Measurements from ENCODE around the gene PLA2G2C. TPM values are rescaled to one million over a fixed set of nuclear protein-coding genes. Genes with fewer than 3 reads are reported as not detected.

Gene PLA2G2C
- total and polyA plus RNA-seq, 2 of the 8 experiments (the other 6 are each of a cell fraction or from before 2014, with no cell fraction given): not detected

GRCh38 chr1:20120796-20121195 lies 65.5 kb downstream of the PLA2G2C start:
- H2BK20ac ChIP-seq (ENCODE audit: low read length): no peak overlapping the region
- H3K9ac ChIP-seq (replicated peaks in 1 of 4; ENCODE audit: extremely low read depth in 1 of 4, low read depth in 3 of 4, low read length in 3 of 4): no peak overlapping the region
- CTCF ChIA-PET (ENCODE audit: partially characterized antibody): interaction anchor here (2.8 kb wide), 1 partner anchor 31 kb away, joined by 10 read pairs; no protein-coding TSS in a partner anchor

More at GRCh38 chr1:20120796-20121195, 65.5 kb downstream of the PLA2G2C start:
- no peak overlapping the region for H2BK5ac ChIP-seq (ENCODE audit: low read depth, low read length)
- H4K8ac ChIP-seq (ENCODE audit: extremely low read depth, insufficient read depth, low read length): no peak overlapping the region
- TF ChIP-seq TAF7 (optimal IDR thresholded peaks at IDR 0.05; ENCODE audit: borderline replicate concordance, low read depth, low read length) (no peak), HDAC2 (IDR thresholded peaks at IDR 0.05; ENCODE audit: borderline replicate concordance in 1 of 2, low read depth in 2 of 2, low read length in 2 of 2) (no peak), TBP (IDR thresholded peaks at IDR 0.05; ENCODE audit: low read depth, low read length) (no peak), CTCF (IDR thresholded peaks at IDR 0.05; ENCODE audit: control extremely low read depth in 1 of 3, insufficient read depth in 1 of 3, low read depth in 1 of 3, low read length in 3 of 3) (no peak), SP4 (IDR thresholded peaks at IDR 0.05; ENCODE audit: low read length) (no peak), POLR2A (IDR thresholded peaks at IDR 0.05; ENCODE audit: control extremely low read depth in 1 of 2, low read depth in 2 of 2, low read length in 2 of 2) (no peak), RNF2 (IDR thresholded peaks at IDR 0.05; ENCODE audit: borderline replicate concordance, low read depth, low read length, missing control alignments, poor library complexity, severe bottlenecking) (no peak), RXRA (IDR thresholded peaks at IDR 0.05; ENCODE audit: insufficient read depth, low read depth, low read length) (no peak)
- POLR2A ChIA-PET (ENCODE audit: partially characterized antibody): no interaction called here
- H3K36me3 ChIP-seq (ENCODE audit: control insufficient read depth in 2 of 4, insufficient read depth in 4 of 4, low read length in 3 of 4): no peaks in the 10 kb centered on the region
- H2BK12ac ChIP-seq (ENCODE audit: low read depth, low read length): no peak overlapping the region
- no peak overlapping the region for H3K23ac ChIP-seq (ENCODE audit: insufficient read length)
- DNase-seq (ENCODE audit: low read depth in 1 of 2, low spot score in 2 of 2) (no peak), FAIRE-seq (no peak)
- no peak overlapping the region for H2AFZ ChIP-seq (ENCODE audit: low read length)
- no peaks in the 10 kb centered on the region for H4K20me1 ChIP-seq (replicated peaks in 1 of 2; ENCODE audit: control insufficient read depth in 1 of 2, insufficient read depth in 2 of 2, low read length in 2 of 2)
- no peaks in the 10 kb centered on the region for H3K27me3 ChIP-seq (replicated peaks in 1 of 4; ENCODE audit: control insufficient read depth in 3 of 4, extremely low read depth in 1 of 4, insufficient read depth in 3 of 4, low read length in 3 of 4)
- H2AK5ac ChIP-seq (ENCODE audit: low read depth, low read length): no peak overlapping the region
- no peaks in the 10 kb centered on the region for H3K9me3 ChIP-seq (ENCODE audit: insufficient read depth in 2 of 2, low read depth in 1 of 2, low read length in 1 of 2)
- H3K23me2 ChIP-seq (ENCODE audit: low read depth, low read length): no peaks in the 10 kb centered on the region
- no peak overlapping the region for H2BK120ac ChIP-seq (replicated peaks; ENCODE audit: low read depth, low read length)
- H3K56ac ChIP-seq (replicated peaks; ENCODE audit: insufficient read length, low read depth, low read length): no peak overlapping the region
- no peak overlapping the region for H3K27ac ChIP-seq (ENCODE audit: low read depth, low read length)
- H3K14ac ChIP-seq (ENCODE audit: insufficient read length): no peak overlapping the region
- no peaks in the 10 kb centered on the region for H3K4me1 ChIP-seq (replicated peaks in 1 of 4; ENCODE audit: control insufficient read depth in 3 of 4, insufficient read depth in 4 of 4, low read length in 3 of 4)
- H4K5ac ChIP-seq (ENCODE audit: insufficient read length, low read depth, low read length): no peak overlapping the region
- H3K4me3 ChIP-seq (ENCODE audit: extremely low read depth in 1 of 4, insufficient read depth in 2 of 4, low read depth in 3 of 4, low read length in 4 of 4): no peak overlapping the region
- no peak overlapping the region for H3K4ac ChIP-seq (replicated peaks; ENCODE audit: insufficient read length, low read depth, low read length)
- WGBS, 2 experiments (ENCODE audit: extremely low coverage in 1 of 2, insufficient coverage in 1 of 2, insufficient read length in 1 of 2, insufficient replicate concordance in 2 of 2, low coverage in 1 of 2, low lambda C conversion rate in 2 of 2, missing lambda C conversion rate in 1 of 2): 96% methylated on average over 4 of the region's 4 CpGs; no CpG with 5 or more reads in 1 of the 2 experiments
- no peak overlapping the region for H2BK15ac ChIP-seq (ENCODE audit: low read length)
- no peak overlapping the region for H3K4me2 ChIP-seq (ENCODE audit: insufficient read depth in 1 of 2, low read depth in 2 of 2, low read length in 2 of 2)
- H3K79me2 ChIP-seq (ENCODE audit: control insufficient read depth in 1 of 2, insufficient read depth in 2 of 2, low read length in 2 of 2): no peaks in the 10 kb centered on the region
- no peak overlapping the region for H3K18ac ChIP-seq (ENCODE audit: extremely low read depth, low read length)
- H3K79me1 ChIP-seq (ENCODE audit: low read depth, low read length): no peaks in the 10 kb centered on the region
- H4K91ac ChIP-seq (replicated peaks; ENCODE audit: insufficient read length, low read length): no peak overlapping the region

All from H1 (cell line).